Activated T-helper 1 cell treated with anti-CD3 and anti-CD28 coated beads, Interleukin-12 subunit alpha, Interleukin-12 subunit beta, Interleukin-2, Interleukin-4 antibody, amounts not matched to agents 30 ng/mL and 10 ng/mL and 1 ng/mL, durations not matched to agents 14 hours and 24 hours and 36 hours (primary cell): ENCODE results near the gene TM4SF1. TPM values are rescaled to one million over a fixed set of nuclear protein-coding genes. Genes with fewer than 3 reads are reported as not detected.

Experiments used
- DNase-seq: peaks from one replicate; pipeline ENCODE4 v3.0.0; 2021; ENCODE audit warnings: low spot score
- H3K27ac Mint-ChIP-seq: one replicate; pipeline ENCODE4 v1.8.0; 2021; ENCODE audit warnings: mild to moderate bottlenecking, mixed read lengths
- H3K27me3 Mint-ChIP-seq: one replicate; pipeline ENCODE4 v1.8.0; 2022; ENCODE audit warnings: mild to moderate bottlenecking, moderate library complexity, mixed read lengths; ENCODE audit not compliant: insufficient read depth
- H3K36me3 Mint-ChIP-seq: one replicate; pipeline ENCODE4 v1.8.0; 2021; ENCODE audit warnings: low read depth, mixed read lengths
- H3K4me1 Mint-ChIP-seq: one replicate; pipeline ENCODE4 v1.8.0; 2021; ENCODE audit warnings: low read depth, mixed read lengths
- H3K4me3 Mint-ChIP-seq: one replicate; pipeline ENCODE4 v1.8.0; 2021; ENCODE audit warnings: mild to moderate bottlenecking, moderate library complexity, mixed read lengths
- H3K9me3 Mint-ChIP-seq: one replicate; pipeline ENCODE4 v1.8.0; 2021; ENCODE audit warnings: mixed read lengths
- intact Hi-C: fragments of 100-400 bp; cut with micrococcal nuclease; formaldehyde crosslinking; loops from one replicate; pipeline ENCODE4 v1.15.1; 2024
- total RNA-seq: library from RNA; stranded (reverse); gene quantifications from 2 replicates; pipeline ENCODE4 v1.2.3, GENCODE V29; 2022

Gene TM4SF1
- total RNA-seq, 1 donor from 2014 or later, result 0.13 TPM

- Mint-ChIP-seq H3K27ac (no peak overlapping the region), H3K9me3 (no peaks in the 10 kb centered on the region), H3K4me3 (no peak overlapping the region), H3K27me3 (peaks cover 13% of the 10 kb centered on the region), H3K36me3 (no peaks in the 10 kb centered on the region), H3K4me1 (peaks cover 9% of the 10 kb centered on the region)
- intact Hi-C loops, result no loop called here
- DNase-seq, result no peak
These were observed 9.2 kb downstream of the TM4SF1 start for GRCh38 chr3:149368201-149368673.

- H3K9me3 Mint-ChIP-seq, result no peaks in the 10 kb centered on the region
- no peak for DNase-seq
- peaks cover 8% of the 10 kb centered on the region for H3K27me3 Mint-ChIP-seq
- no peak overlapping the region for H3K4me3 Mint-ChIP-seq
- H3K4me1 Mint-ChIP-seq, result peaks cover 9% of the 10 kb centered on the region
- intact Hi-C loops, result no loop called here
- H3K27ac Mint-ChIP-seq, result peak overlapping the region; percentile 59
- H3K36me3 Mint-ChIP-seq, result no peaks in the 10 kb centered on the region
These were observed 10.3 kb downstream of the TM4SF1 start for GRCh38 chr3:149366941-149367840.

GRCh38 chr3:149366031-149366430 is 11.4 kb downstream of the TM4SF1 start:
- Mint-ChIP-seq H3K36me3 (no peaks in the 10 kb centered on the region), H3K4me3 (no peak overlapping the region), H3K9me3 (no peaks in the 10 kb centered on the region), H3K4me1 (peaks cover 9% of the 10 kb centered on the region), H3K27me3 (peaks cover 8% of the 10 kb centered on the region), H3K27ac (no peak overlapping the region)
- intact Hi-C loops, result no loop called here
- DNase-seq, result no peak

- no peaks in the 10 kb centered on the region for H3K36me3 Mint-ChIP-seq
- no peak for DNase-seq
- H3K4me1 Mint-ChIP-seq, result peaks cover 9% of the 10 kb centered on the region
- H3K27me3 Mint-ChIP-seq, result peaks cover 8% of the 10 kb centered on the region
- H3K4me3 Mint-ChIP-seq, result no peak overlapping the region
- no peaks in the 10 kb centered on the region for H3K9me3 Mint-ChIP-seq
- intact Hi-C loops, result no loop called here
- no peak overlapping the region for H3K27ac Mint-ChIP-seq
These were observed 12.8 kb downstream of the TM4SF1 start for GRCh38 chr3:149364624-149365023.

GRCh38 chr3:149363053-149363452 is 14.4 kb downstream of the TM4SF1 start:
- intact Hi-C loops, result no loop called here
- no peak overlapping the region for H3K4me3 Mint-ChIP-seq
- H3K27me3 Mint-ChIP-seq, result peaks cover 15% of the 10 kb centered on the region
- no peaks in the 10 kb centered on the region for H3K36me3 Mint-ChIP-seq
- no peaks in the 10 kb centered on the region for H3K9me3 Mint-ChIP-seq
- no peak overlapping the region for H3K27ac Mint-ChIP-seq
- peaks cover 9% of the 10 kb centered on the region for H3K4me1 Mint-ChIP-seq
- DNase-seq, result no peak

- Mint-ChIP-seq H3K36me3 (no peaks in the 10 kb centered on the region), H3K27me3 (peaks cover 15% of the 10 kb centered on the region), H3K4me3 (no peak overlapping the region), H3K27ac (no peak overlapping the region), H3K4me1 (peaks cover 9% of the 10 kb centered on the region), H3K9me3 (no peaks in the 10 kb centered on the region)
- DNase-seq, result no peak
- intact Hi-C loops, result no loop called here
These were observed 15.1 kb downstream of the TM4SF1 start for GRCh38 chr3:149362366-149362765.

GRCh38 chr3:149356630-149357029 is 20.8 kb downstream of the TM4SF1 start:
- intact Hi-C loops, result no loop called here
- H3K9me3 Mint-ChIP-seq, result no peaks in the 10 kb centered on the region
- peaks cover 24% of the 10 kb centered on the region for H3K27me3 Mint-ChIP-seq

GRCh38 chr3:149356044-149356592 is 21.3 kb downstream of the TM4SF1 start:
- no peaks in the 10 kb centered on the region for H3K9me3 Mint-ChIP-seq
- intact Hi-C loops, result no loop called here
- no peaks in the 10 kb centered on the region for H3K4me1 Mint-ChIP-seq
- no peak for DNase-seq
- H3K4me3 Mint-ChIP-seq, result no peak overlapping the region
- H3K27ac Mint-ChIP-seq, result no peak overlapping the region
- no peaks in the 10 kb centered on the region for H3K36me3 Mint-ChIP-seq
- peaks cover 20% of the 10 kb centered on the region for H3K27me3 Mint-ChIP-seq

More at GRCh38 chr3:149356630-149357029, 20.8 kb downstream of the TM4SF1 start:
- no peak overlapping the region for H3K4me3 Mint-ChIP-seq
- no peaks in the 10 kb centered on the region for H3K4me1 Mint-ChIP-seq
- H3K36me3 Mint-ChIP-seq, result no peaks in the 10 kb centered on the region
- H3K27ac Mint-ChIP-seq, result no peak overlapping the region
- no peak for DNase-seq

GRCh38 chr3:149353581-149354184 is 23.8 kb downstream of the TM4SF1 start:
- Mint-ChIP-seq H3K4me3 (no peak overlapping the region), H3K36me3 (no peaks in the 10 kb centered on the region), H3K4me1 (no peaks in the 10 kb centered on the region), H3K27me3 (peaks cover 33% of the 10 kb centered on the region), H3K9me3 (no peaks in the 10 kb centered on the region), H3K27ac (no peak overlapping the region)
- intact Hi-C loops, result no loop called here
- DNase-seq, result no peak

- intact Hi-C loops, result loop anchor here (1.0 kb wide), 1 partner anchor 128 kb away; no protein-coding TSS in a partner anchor
- DNase-seq, result peak; percentile 4
- peaks cover 33% of the 10 kb centered on the region for H3K27me3 Mint-ChIP-seq
- no peaks in the 10 kb centered on the region for H3K36me3 Mint-ChIP-seq
- no peaks in the 10 kb centered on the region for H3K9me3 Mint-ChIP-seq
- H3K4me3 Mint-ChIP-seq, result no peak overlapping the region
- H3K27ac Mint-ChIP-seq, result no peak overlapping the region
- no peaks in the 10 kb centered on the region for H3K4me1 Mint-ChIP-seq
These were observed 24.9 kb downstream of the TM4SF1 start for GRCh38 chr3:149352556-149352955.

- H3K4me3 Mint-ChIP-seq, result no peak overlapping the region
- no peak for DNase-seq
- H3K36me3 Mint-ChIP-seq, result no peaks in the 10 kb centered on the region
- intact Hi-C loops, result no loop called here
- no peaks in the 10 kb centered on the region for H3K9me3 Mint-ChIP-seq
- no peaks in the 10 kb centered on the region for H3K4me1 Mint-ChIP-seq
- H3K27ac Mint-ChIP-seq, result no peak overlapping the region
- H3K27me3 Mint-ChIP-seq, result peaks cover 20% of the 10 kb centered on the region
These were observed 33.5 kb downstream of the TM4SF1 start for GRCh38 chr3:149343951-149344350.

GRCh38 chr3:149342413-149343380 is 34.8 kb downstream of the TM4SF1 start:
- DNase-seq, result no peak
- intact Hi-C loops, result no loop called here
- no peak overlapping the region for H3K4me3 Mint-ChIP-seq
- no peak overlapping the region for H3K27ac Mint-ChIP-seq
- H3K27me3 Mint-ChIP-seq, result peaks cover 18% of the 10 kb centered on the region
- H3K9me3 Mint-ChIP-seq, result no peaks in the 10 kb centered on the region
- no peaks in the 10 kb centered on the region for H3K4me1 Mint-ChIP-seq
- no peaks in the 10 kb centered on the region for H3K36me3 Mint-ChIP-seq
